Peyer's patch (tissue), 4 donors: Measurements from ENCODE around the gene FFAR4. TPM values are rescaled to one million over a fixed set of nuclear protein-coding genes. Genes with fewer than 3 reads are reported as not detected.

Experiments used
- DNase-seq, 3 donors: peaks; one replicate each; pipeline ENCODE4 v3.0.0-alpha.2; 2017 to 2019
- H3K27ac ChIP-seq, 4 donors: fragments of 200-600 bp; sonication (generic); one replicate each; pipeline ENCODE4 v1.5.1; 2016 to 2019
- H3K27me3 ChIP-seq, 2 donors: fragments of 200-600 bp; sonication (generic); one replicate each; pipeline ENCODE4 v1.5.1; 2019
- H3K36me3 ChIP-seq, 3 donors: fragments of 200-600 bp; sonication (generic); one replicate each; pipeline ENCODE4 v1.5.1; 2016 to 2019
- H3K4me1 ChIP-seq, 4 donors: fragments of 200-600 bp; sonication (generic); one replicate each; pipeline ENCODE4 v1.5.1; 2016 to 2019
- H3K4me3 ChIP-seq, 4 donors: fragments of 200-600 bp; sonication (generic); 1 replicate in 3 of 4; 2 replicates in 1 of 4; pipeline ENCODE4 v1.5.1; 2016 to 2019; ENCODE audit warnings: mild to moderate bottlenecking in 1 of 4
- H3K9me3 ChIP-seq, 4 donors: fragments of 200-600 bp; sonication (generic); one replicate each; pipeline ENCODE4 v1.5.1; 2016 to 2019; ENCODE audit warnings: mild to moderate bottlenecking in 1 of 4
- CTCF ChIP-seq, 6 experiments: fragments of 450-650 bp in 4 of 6; fragments of 200-600 bp in 2 of 6; sonication (generic) in 1 of 6; IDR thresholded peaks; one replicate each; pipeline ENCODE4 v1.5.1; 2017 to 2019; ENCODE audit warnings: antibody characterized with exemption in 6 of 6, mild to moderate bottlenecking in 3 of 6, moderate library complexity in 1 of 6
- POLR2A ChIP-seq, 2 donors: fragments of 450-650 bp; IDR thresholded peaks; one replicate each; pipeline ENCODE4 v1.5.1; 2017; ENCODE audit warnings: antibody characterized with exemption in 2 of 2, mild to moderate bottlenecking in 2 of 2, moderate library complexity in 2 of 2
- total RNA-seq, 4 donors: library from RNA; depleted of rRNA; stranded (reverse); fragments of >200 nt; gene quantifications; one replicate each; pipeline ENCODE4 v1.1.0, GENCODE V29; 2016

Gene FFAR4
- total RNA-seq, 4 donors from 2014 or later = 0.80 to 2.5 (median 2.3) TPM; not detected in 1

- TF ChIP-seq CTCF (IDR thresholded peaks at IDR 0.05) (no peak), POLR2A (IDR thresholded peaks at IDR 0.05) (no peak)
- H3K27ac ChIP-seq = no peak overlapping the region
- H3K27me3 ChIP-seq = no peaks in the 10 kb centered on the region
- no peak overlapping the region for H3K4me3 ChIP-seq
- H3K4me1 ChIP-seq = peaks cover 0 to 4% (median 0%) of the 10 kb centered on the region in 4 donors
- H3K9me3 ChIP-seq = no peaks in the 10 kb centered on the region
- DNase-seq = no peak
- no peaks in the 10 kb centered on the region for H3K36me3 ChIP-seq
Observed at GRCh38 chr10:93573051-93573909, 6.8 kb downstream of the FFAR4 start.

- H3K4me1 ChIP-seq = peaks cover 0 to 4% (median 0%) of the 10 kb centered on the region in 4 donors
- no peaks in the 10 kb centered on the region for H3K36me3 ChIP-seq
- no peaks in the 10 kb centered on the region for H3K27me3 ChIP-seq
- H3K9me3 ChIP-seq = no peaks in the 10 kb centered on the region
- no peak overlapping the region for H3K27ac ChIP-seq
- TF ChIP-seq POLR2A (IDR thresholded peaks at IDR 0.05) = no peak
- TF ChIP-seq CTCF (IDR thresholded peaks at IDR 0.05) = no peak
- no peak overlapping the region for H3K4me3 ChIP-seq
- no peak for DNase-seq
Observed at GRCh38 chr10:93573924-93574323, 7.5 kb downstream of the FFAR4 start.

- Histone ChIP-seq H3K36me3 (no peaks in the 10 kb centered on the region), H3K9me3 (peaks cover 0 to 3% (median 0%) of the 10 kb centered on the region in 4 donors), H3K4me3 (no peak overlapping the region), H3K27ac (peak overlapping the region in 2 of 4 donors; percentile 8 to 50), H3K4me1 (peaks cover 0 to 4% (median 0%) of the 10 kb centered on the region in 4 donors), H3K27me3 (no peaks in the 10 kb centered on the region)
- TF ChIP-seq CTCF (IDR thresholded peaks at IDR 0.05) = no peak
- TF ChIP-seq POLR2A (IDR thresholded peaks at IDR 0.05) = no peak
- no peak for DNase-seq
Observed at GRCh38 chr10:93576888-93577287, 10.4 kb downstream of the FFAR4 start.

- Histone ChIP-seq H3K9me3 (peaks cover 0 to 3% (median 0%) of the 10 kb centered on the region in 4 donors), H3K27ac (peak overlapping the region in 2 of 4 donors; percentile 8 to 50), H3K4me1 (peaks cover 0 to 3% (median 0%) of the 10 kb centered on the region in 4 donors), H3K36me3 (no peaks in the 10 kb centered on the region), H3K4me3 (no peak overlapping the region), H3K27me3 (no peaks in the 10 kb centered on the region)
- TF ChIP-seq POLR2A (IDR thresholded peaks at IDR 0.05) = no peak
- TF ChIP-seq CTCF (IDR thresholded peaks at IDR 0.05) = no peak
- DNase-seq = no peak
Observed at GRCh38 chr10:93577565-93577964, 11.1 kb downstream of the FFAR4 start.

- Histone ChIP-seq H3K9me3 (peaks cover 0 to 3% (median 0%) of the 10 kb centered on the region in 4 donors), H3K36me3 (no peaks in the 10 kb centered on the region), H3K4me3 (no peak overlapping the region), H3K27me3 (no peaks in the 10 kb centered on the region), H3K27ac (no peak overlapping the region), H3K4me1 (no peaks in the 10 kb centered on the region)
- TF ChIP-seq CTCF (IDR thresholded peaks at IDR 0.05) = no peak
- no peak for TF ChIP-seq POLR2A (IDR thresholded peaks at IDR 0.05)
- DNase-seq = peak in 1 of 3 donors; percentile 53
Observed at GRCh38 chr10:93579089-93579488, 12.6 kb downstream of the FFAR4 start.
